ENCODE results near the gene MAD1L1. TPM values are rescaled to one million over a fixed set of nuclear protein-coding genes. Genes with fewer than 3 reads are reported as not detected.
"Not testable (repeated sequence)": the region's sequence is repeated elsewhere in the genome, so short reads cannot be mapped to it uniquely, and the experiment has no call there.

MAD1L1 gene
- total and polyA plus RNA-seq, 5 donors from 2014 or later = 225 to 380 (median 300) TPM

DNA sequence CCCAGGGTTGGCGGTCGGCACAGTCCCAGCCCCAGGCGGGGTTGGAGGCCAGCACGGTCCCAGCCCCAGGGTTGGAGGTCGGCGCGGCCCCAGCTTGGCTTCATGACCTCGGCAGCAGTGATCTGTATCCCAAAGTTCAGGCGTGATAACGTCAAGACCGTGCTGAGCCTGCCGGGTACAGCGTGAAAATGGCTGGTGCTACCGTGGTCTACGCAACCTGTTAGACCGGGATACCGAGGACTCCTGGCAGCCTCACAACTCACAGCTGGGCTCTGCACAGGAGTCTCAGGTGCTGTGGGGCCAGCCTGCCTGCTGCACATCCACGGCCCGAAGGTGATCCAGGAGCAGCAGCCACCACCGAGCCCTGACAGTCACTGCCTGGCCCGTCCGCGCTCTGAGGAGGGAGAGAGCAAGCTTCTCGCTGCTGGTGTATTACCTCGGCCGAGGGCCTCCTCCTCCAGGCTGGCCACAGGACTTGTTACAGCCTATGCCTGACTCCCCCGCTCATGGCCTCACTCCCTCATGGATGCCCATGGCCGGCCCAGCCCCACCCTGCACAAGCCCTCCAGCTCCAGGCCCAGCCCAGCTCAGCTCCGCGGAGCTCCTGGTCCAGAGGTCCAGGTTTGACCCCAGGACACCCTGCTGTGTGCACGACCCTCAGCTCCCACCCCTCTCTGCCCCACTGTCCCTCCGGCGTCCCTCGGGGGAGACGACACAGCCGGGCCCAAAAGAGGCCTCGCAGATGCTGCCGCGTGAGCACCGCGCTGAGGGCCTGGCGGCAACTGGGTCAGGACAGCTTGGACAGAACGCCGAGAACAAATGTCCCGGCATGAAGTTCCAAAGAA is 406.6 kb downstream of the MAD1L1 start:
- Histone ChIP-seq H3K36me3 (ENCODE audit: control insufficient read depth, insufficient read depth, low read length) (no peaks in the 10 kb centered on the region), H3K27me3 (ENCODE audit: control insufficient read depth, insufficient read depth, low read length) (no peaks in the 10 kb centered on the region), H3K9me3 (ENCODE audit: control insufficient read depth in 2 of 2, low read length in 2 of 2) (no peaks in the 10 kb centered on the region), H3K4me1 (ENCODE audit: control insufficient read depth, insufficient read depth, low read length, poor library complexity, severe bottlenecking) (peaks cover 8% of the 10 kb centered on the region), H3K4me3 (ENCODE audit: low read depth, low read length) (no peak overlapping the region), H3K27ac (ENCODE audit: insufficient read depth, low read length, poor library complexity, severe bottlenecking) (no peak overlapping the region)
- Mint-ChIP-seq H3K27me3 (no peaks in the 10 kb centered on the region), H3K9me3 (peaks cover 0 to 5% (median 0%) of the 10 kb centered on the region in 7 donors), H3K27ac (no peak overlapping the region), H3K4me1 (peaks cover 6 to 49% (median 28%) of the 10 kb centered on the region in 4 donors), H3K36me3 (peaks cover 15% of the 10 kb centered on the region), H3K4me3 (peak overlapping the region in 1 of 4 donors; percentile 7)
- ATAC-seq (ENCODE audit: low read depth in 2 of 2) (no peak), DNase-seq (no peak)

DNA sequence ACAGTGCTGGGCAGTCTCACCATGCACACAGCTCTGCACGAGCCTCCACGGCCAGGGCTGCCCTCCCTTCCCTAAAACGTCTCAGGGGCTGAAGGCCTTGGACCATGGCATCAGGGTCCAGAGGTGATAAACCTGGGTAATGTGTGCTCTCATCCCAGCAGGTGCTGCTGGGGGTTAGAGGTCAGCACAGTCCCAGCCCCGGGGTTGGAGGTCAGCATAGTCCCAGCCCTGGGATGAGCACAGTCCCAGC is 407.2 kb downstream of the MAD1L1 start:
- not testable (repeated sequence) for H3K4me3 ChIP-seq (ENCODE audit: low read depth, low read length)

DNA sequence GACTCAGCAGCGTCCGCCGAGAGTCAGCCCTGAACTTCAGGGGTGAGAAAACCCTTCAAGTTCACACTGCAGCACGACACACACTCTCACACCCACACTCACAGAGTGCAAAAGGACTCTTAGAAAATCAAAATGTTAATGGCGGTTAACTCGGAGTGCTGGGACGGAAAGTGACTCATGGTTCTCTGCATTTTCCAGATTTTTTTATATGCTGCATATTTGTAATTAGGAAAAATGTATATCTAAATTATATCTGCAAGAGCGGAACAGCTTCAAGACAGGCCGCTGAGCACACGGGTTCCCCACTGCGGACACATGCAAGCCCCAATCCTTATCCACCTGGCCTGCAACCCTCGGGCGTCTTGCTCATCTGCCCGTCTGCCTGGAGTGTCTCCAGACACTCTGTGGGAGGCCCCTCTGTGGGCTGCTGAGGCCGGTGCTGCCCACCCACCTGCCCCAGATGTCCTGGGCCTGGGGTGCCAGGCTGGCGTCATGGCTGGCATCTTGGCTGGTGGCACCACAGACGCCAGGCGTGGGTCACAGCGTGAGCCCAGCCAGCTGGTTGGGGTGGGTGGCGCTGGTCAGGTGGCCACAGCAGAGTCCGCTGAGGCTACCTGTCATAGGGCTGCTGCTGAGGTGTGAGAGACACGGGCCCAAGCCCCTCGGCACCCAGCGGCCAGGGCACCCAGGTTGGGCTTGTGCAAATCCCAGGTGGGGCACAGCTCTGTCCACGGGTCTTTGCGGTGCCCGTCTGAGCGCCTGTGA is 407.7 kb downstream of the MAD1L1 start:
- H3K4me3 ChIP-seq (ENCODE audit: low read depth, low read length); H3K4me1 ChIP-seq (ENCODE audit: control insufficient read depth, insufficient read depth, low read length, poor library complexity, severe bottlenecking); H3K36me3 ChIP-seq (ENCODE audit: control insufficient read depth, insufficient read depth, low read length); H3K27ac ChIP-seq (ENCODE audit: insufficient read depth, low read length, poor library complexity, severe bottlenecking); DNase-seq; H3K36me3 Mint-ChIP-seq; H3K27me3 ChIP-seq (ENCODE audit: control insufficient read depth, insufficient read depth, low read length); H3K9me3 ChIP-seq (ENCODE audit: control insufficient read depth in 2 of 2, low read length in 2 of 2); H3K27me3 Mint-ChIP-seq; H3K9me3 Mint-ChIP-seq: not testable (repeated sequence)
- peak overlapping the region in 3 of 4 donors; percentile 56 to 83 (median 71) for H3K4me3 Mint-ChIP-seq
- H3K4me1 Mint-ChIP-seq = peaks cover 6 to 54% (median 29%) of the 10 kb centered on the region in 4 donors
- H3K27ac Mint-ChIP-seq = peak overlapping the region; percentile 42 to 74 (median 71)
- ATAC-seq (ENCODE audit: low read depth in 2 of 2) = peak in 1 of 2 donors; percentile 46

More for the DNA sequence above, 407.2 kb downstream of the MAD1L1 start:
- Mint-ChIP-seq H3K36me3 (peaks cover 13% of the 10 kb centered on the region), H3K4me1 (peaks cover 6 to 52% (median 27%) of the 10 kb centered on the region in 4 donors)
- H3K9me3 Mint-ChIP-seq; H3K27ac ChIP-seq (ENCODE audit: insufficient read depth, low read length, poor library complexity, severe bottlenecking); H3K27ac Mint-ChIP-seq; H3K36me3 ChIP-seq (ENCODE audit: control insufficient read depth, insufficient read depth, low read length); H3K4me3 Mint-ChIP-seq; H3K27me3 ChIP-seq (ENCODE audit: control insufficient read depth, insufficient read depth, low read length); H3K4me1 ChIP-seq (ENCODE audit: control insufficient read depth, insufficient read depth, low read length, poor library complexity, severe bottlenecking); H3K27me3 Mint-ChIP-seq; H3K9me3 ChIP-seq (ENCODE audit: control insufficient read depth in 2 of 2, low read length in 2 of 2); DNase-seq; ATAC-seq (ENCODE audit: low read depth in 2 of 2): not testable (repeated sequence)

DNA sequence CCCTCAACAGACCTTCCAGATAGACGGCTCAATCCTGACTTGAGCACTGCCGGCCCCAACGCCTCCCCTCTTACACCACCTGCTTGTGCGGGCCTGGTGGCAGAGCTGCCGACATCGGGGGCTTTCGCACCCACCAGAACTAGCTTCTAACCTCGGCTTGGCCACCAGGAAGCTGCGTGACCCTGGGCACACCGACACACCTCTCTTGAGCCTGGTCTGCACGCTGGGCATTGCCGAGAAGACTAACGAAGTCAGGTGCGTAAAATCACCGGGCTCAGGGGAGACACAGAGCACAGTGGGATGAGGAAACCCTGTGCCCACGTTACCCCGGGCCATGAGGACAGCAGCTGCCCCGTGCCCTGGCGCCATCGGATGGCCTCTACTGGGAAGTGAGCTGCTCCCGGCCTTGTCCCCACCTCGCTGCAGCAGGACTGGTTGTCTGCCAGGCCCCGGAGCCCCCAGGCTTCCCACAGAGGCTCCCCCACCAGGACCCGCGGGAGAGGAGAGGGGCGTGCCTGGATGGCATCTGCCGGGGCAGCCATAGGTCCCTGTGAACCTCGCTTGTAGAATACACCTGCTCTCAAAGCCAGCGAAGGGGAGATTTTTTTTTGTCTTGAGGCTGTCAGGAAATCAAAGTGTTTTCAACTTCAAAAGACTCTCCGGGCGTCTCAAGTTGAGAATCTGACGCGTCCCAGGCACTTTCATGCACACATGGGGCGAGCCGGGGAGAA is 408.4 kb downstream of the MAD1L1 start:
- ATAC-seq (ENCODE audit: low read depth in 2 of 2) = peak in 1 of 2 donors; percentile 76
- H3K4me1 Mint-ChIP-seq = peaks cover 6 to 57% (median 33%) of the 10 kb centered on the region in 4 donors

DNA sequence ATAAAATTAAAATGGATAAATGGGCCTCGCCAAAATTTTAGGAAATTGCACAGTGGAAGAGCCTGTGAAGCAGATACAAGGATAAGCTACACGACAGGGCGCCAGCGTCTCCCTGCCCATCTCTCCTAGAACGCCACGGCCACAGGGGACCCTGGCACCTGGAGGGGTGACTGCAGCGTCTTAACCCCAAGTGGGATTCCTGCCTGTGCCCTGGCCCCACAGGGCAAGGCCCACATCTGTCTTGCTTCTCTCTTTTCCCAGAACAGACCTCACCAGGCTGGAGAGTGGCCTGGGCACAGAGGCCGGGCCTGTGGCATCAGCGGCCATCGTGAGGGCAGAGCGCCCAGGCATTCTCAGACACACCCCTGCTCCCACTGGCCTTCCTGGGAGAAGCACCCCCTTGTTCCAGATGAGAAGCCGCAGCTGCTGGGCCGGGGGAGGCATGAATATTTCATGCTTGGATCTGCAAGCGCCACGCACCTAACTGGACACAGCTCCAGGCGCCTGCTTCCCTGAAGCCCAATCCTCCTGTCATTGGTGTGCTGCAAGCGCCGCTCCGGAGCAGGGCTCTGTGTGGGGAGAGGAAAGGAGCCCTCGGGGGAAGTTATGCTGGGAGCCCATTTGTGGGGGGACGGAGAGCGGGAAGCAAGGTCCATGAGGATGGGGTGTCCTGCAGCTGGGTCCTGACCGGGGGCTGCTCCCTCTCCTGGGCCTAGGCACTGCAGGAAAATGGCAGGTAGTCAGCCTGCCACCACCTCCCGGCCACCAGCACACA is 409.2 kb downstream of the MAD1L1 start:
- no peak overlapping the region for H3K27ac ChIP-seq (ENCODE audit: insufficient read depth, low read length, poor library complexity, severe bottlenecking)
- H3K27me3 Mint-ChIP-seq = no peaks in the 10 kb centered on the region
- ATAC-seq (ENCODE audit: low read depth in 2 of 2) (no peak), DNase-seq (no peak)
- peak overlapping the region in 1 of 4 donors; percentile 60 for H3K4me3 Mint-ChIP-seq
- peaks cover 8% of the 10 kb centered on the region for H3K4me1 ChIP-seq (ENCODE audit: control insufficient read depth, insufficient read depth, low read length, poor library complexity, severe bottlenecking)
- no peak overlapping the region for H3K4me3 ChIP-seq (ENCODE audit: low read depth, low read length)
- H3K9me3 Mint-ChIP-seq = no peaks in the 10 kb centered on the region
- peaks cover 1% of the 10 kb centered on the region for H3K36me3 Mint-ChIP-seq
- H3K9me3 ChIP-seq (ENCODE audit: control insufficient read depth in 2 of 2, low read length in 2 of 2) = no peaks in the 10 kb centered on the region
- H3K27ac Mint-ChIP-seq = peak overlapping the region in 2 of 3 donors; percentile 73 to 74
- peaks cover 6 to 61% (median 32%) of the 10 kb centered on the region in 4 donors for H3K4me1 Mint-ChIP-seq
- H3K27me3 ChIP-seq (ENCODE audit: control insufficient read depth, insufficient read depth, low read length) = no peaks in the 10 kb centered on the region
- H3K36me3 ChIP-seq (ENCODE audit: control insufficient read depth, insufficient read depth, low read length) = no peaks in the 10 kb centered on the region

More for the DNA sequence above, 408.4 kb downstream of the MAD1L1 start:
- not testable (repeated sequence) for H3K9me3 ChIP-seq (ENCODE audit: control insufficient read depth in 2 of 2, low read length in 2 of 2); H3K9me3 Mint-ChIP-seq; H3K27me3 Mint-ChIP-seq; H3K4me3 ChIP-seq (ENCODE audit: low read depth, low read length); H3K27ac ChIP-seq (ENCODE audit: insufficient read depth, low read length, poor library complexity, severe bottlenecking); H3K36me3 ChIP-seq (ENCODE audit: control insufficient read depth, insufficient read depth, low read length); H3K36me3 Mint-ChIP-seq; H3K27me3 ChIP-seq (ENCODE audit: control insufficient read depth, insufficient read depth, low read length); H3K4me1 ChIP-seq (ENCODE audit: control insufficient read depth, insufficient read depth, low read length, poor library complexity, severe bottlenecking)
- Mint-ChIP-seq H3K27ac (peak overlapping the region; percentile 71 to 74 (median 73)), H3K4me3 (peak overlapping the region in 3 of 4 donors; percentile 56 to 83 (median 71))
- peak in 2 of 3 donors; percentile 58 to 64 for DNase-seq

DNA sequence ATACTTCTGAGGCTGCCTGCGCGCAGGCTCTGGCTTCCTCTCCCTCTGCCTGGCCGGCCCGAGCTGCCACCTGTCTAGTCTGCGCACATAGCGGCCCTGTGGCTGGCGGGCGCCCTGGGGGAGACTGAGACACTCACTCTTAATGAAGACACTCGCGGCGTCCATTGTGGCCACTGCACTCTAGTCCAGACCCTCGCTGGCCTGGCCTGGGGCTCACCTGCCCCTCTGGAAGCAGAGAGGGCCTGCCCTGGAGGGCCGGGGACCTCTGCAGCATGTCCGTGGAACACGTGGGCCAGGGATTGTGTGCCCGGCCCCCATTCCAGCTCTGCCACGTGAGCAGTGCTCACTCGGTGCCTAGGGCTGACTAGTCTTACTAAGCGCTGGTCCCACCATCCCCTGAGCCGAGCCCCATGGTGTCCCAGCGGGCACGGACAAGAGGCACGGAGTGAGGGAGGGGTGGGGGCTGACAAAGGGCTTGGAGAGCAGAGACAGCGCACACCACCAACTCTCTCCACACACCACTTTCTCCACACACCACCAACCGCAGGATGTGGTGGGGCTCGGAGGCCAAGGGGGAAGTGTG is 413.4 kb downstream of the MAD1L1 start:
- no peak overlapping the region for H3K27ac ChIP-seq (ENCODE audit: insufficient read depth, low read length, poor library complexity, severe bottlenecking)
- Mint-ChIP-seq H3K4me3 (peak overlapping the region in 2 of 4 donors; percentile 3 to 51), H3K9me3 (no peaks in the 10 kb centered on the region), H3K4me1 (peaks cover 6 to 56% (median 27%) of the 10 kb centered on the region in 4 donors), H3K27ac (peak overlapping the region in 2 of 3 donors; percentile 12 to 67), H3K36me3 (no peaks in the 10 kb centered on the region), H3K27me3 (no peaks in the 10 kb centered on the region)
- no peaks in the 10 kb centered on the region for H3K27me3 ChIP-seq (ENCODE audit: control insufficient read depth, insufficient read depth, low read length)
- no peak for DNase-seq
- H3K36me3 ChIP-seq (ENCODE audit: control insufficient read depth, insufficient read depth, low read length) = peaks cover 4% of the 10 kb centered on the region
- peak in 1 of 2 donors; percentile 39 for ATAC-seq (ENCODE audit: low read depth in 2 of 2)
- H3K4me3 ChIP-seq (ENCODE audit: low read depth, low read length) = no peak overlapping the region
- H3K9me3 ChIP-seq (ENCODE audit: control insufficient read depth in 2 of 2, low read length in 2 of 2) = no peaks in the 10 kb centered on the region
- no peaks in the 10 kb centered on the region for H3K4me1 ChIP-seq (ENCODE audit: control insufficient read depth, insufficient read depth, low read length, poor library complexity, severe bottlenecking)
